Activated T-cell treated with anti-CD3 and anti-CD28 coated beads, Interleukin-2, amount 50 U/mL, for 1 hour (primary cell): ENCODE results near the gene CGRRF1.

Source experiments
- DNase-seq: peaks from one replicate; pipeline ENCODE4 v3.0.0-alpha.2; 2020

Gene CGRRF1

DNA sequence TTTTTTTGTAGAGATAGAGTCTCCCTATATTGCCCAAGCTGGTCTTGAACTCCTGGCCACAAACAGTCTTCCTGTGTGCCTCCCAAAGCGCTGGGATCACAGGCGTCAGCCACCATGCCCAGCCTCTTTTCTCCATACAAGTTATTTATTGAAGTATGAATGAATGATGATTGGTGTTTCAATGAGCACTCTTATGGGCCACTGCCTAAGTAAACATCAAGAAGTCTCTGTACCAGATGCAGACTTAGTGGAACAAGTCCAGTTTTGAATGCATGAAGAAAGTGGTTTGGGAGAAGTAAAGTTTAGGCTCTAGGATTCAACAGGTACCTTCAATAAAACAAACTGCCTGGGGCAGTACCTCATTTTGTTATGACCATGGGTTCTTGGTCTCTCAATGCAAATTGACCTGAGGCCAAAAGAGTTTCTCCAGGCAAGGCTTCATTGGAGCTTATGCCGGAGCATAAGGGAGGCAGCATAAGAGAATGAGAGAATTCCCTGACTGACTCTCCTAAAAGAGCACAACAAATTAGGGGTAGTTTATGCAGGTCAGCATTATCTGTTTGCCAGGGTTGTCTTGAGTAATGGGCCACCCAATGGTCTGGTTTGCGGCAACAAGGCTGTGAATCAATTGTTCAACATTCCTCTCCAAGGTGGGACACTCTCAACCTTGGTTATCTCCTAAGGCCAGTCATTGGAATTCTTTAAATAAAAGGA, 19.8 kb upstream of the CGRRF1 start:
- no peak for DNase-seq

- no peak for DNase-seq
These were observed 19.1 kb upstream of the CGRRF1 start for GRCh38 chr14:54490445-54491175.

DNA sequence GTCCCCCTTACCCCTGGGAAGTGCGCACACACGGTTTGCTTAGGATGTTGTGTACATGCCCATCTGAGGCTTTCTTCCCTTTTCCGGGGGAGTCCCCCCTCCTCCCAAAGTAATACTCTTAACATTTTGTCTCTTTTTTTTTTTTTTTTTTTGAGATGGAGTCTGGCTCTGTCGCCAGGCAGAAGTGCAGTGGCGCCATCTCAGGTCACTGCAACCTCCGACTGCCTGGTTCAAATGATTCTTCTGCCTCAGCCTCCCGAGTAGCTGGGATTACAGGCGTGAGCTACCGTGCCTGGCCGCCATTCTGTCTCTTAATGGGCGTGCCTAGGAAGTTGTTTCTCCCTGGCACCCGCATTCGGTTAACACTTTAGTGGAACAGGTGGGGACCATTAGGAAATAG, 16.4 kb upstream of the CGRRF1 start:
- no peak for DNase-seq

DNA sequence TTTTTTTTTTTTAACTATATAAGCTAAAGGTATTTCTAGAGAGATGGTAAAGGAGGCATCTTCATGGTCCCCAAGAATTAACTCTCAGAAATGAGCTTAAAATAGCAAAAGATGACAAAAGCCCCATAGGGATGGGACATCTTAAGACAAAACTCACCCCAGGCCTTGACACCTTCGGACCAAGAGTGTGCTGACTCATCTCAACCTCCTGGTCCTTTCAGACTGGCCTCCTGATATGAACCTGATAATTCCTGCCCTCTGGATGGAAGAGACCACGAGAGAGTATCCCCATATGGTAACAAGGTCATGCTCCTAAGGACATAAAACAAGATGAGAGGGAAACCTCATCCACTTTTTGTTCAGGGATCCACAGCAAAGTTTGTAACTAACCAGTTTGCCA, 12.5 kb upstream of the CGRRF1 start:
- no peak for DNase-seq

DNA sequence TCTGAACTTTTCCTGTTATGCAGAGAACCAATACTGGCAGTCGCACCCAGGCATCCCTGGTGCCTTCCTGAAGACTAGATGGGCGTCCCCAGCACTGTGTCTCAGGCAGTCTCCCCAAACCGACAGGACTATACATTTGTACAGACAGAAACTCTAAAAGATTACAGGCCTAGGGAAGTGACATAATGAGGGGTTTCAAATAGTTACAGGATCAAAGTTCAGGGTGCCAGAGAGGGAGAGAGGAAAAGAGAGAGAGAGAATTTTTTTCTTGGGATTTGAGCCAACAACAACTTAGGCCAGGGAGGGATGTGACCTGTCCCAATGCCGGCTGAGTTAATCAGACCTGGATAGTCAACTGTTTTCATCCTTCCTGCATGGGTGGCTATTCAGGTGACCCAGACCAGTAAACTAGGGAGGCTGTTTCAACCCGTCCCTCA, 11.6 kb upstream of the CGRRF1 start:
- no peak for DNase-seq

DNA sequence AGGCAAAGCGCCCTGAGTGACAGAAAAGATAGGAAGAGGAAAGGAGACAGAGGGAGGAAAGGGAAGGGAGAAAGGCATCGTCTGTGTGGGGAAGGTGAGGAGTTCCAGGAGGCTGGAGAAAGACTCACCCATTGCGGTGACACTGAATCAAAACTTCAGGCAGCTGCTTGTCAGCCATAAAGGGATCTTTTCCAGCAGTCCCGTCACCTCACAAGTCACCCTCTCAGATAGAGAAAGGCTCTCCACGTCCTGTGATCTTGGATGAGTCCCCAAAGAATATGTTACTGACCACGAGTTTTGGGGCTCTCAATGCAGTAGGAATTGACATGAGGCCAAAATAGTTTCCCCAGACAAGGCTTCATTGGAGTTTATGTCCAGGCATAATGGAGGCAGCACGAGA, 11.1 kb upstream of the CGRRF1 start:
- no peak for DNase-seq

GRCh38 chr14:54500744-54501143, 9.0 kb upstream of the CGRRF1 start:
- no peak for DNase-seq

GRCh38 chr14:54501480-54501879, 8.2 kb upstream of the CGRRF1 start:
- DNase-seq = no peak

DNA sequence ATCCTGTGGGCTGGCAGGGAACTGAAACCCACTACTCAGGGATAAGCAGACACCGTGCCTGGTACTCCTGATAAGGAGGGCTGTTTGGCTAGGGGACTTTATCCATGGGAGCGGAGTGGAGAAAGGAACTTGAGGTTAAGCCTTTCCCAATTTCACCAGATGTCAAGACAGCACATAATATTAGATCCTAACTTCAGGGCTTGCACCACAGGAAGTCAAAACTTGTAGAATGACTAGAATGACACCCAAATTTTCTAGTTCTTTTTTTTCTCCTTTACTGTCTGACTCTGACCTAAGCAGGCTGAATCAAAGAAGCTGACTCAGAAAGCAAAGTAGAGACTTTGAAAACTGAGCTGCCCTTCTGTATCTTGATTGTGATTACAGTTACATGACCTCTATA, 7.1 kb upstream of the CGRRF1 start:
- DNase-seq = no peak

GRCh38 chr14:54503486-54503885, 6.2 kb upstream of the CGRRF1 start:
- no peak for DNase-seq

- DNase-seq = no peak
These were observed 2.7 kb downstream of the CGRRF1 start for GRCh38 chr14:54512393-54512792.

GRCh38 chr14:54515670-54516069, 6.0 kb downstream of the CGRRF1 start:
- no peak for DNase-seq

DNA sequence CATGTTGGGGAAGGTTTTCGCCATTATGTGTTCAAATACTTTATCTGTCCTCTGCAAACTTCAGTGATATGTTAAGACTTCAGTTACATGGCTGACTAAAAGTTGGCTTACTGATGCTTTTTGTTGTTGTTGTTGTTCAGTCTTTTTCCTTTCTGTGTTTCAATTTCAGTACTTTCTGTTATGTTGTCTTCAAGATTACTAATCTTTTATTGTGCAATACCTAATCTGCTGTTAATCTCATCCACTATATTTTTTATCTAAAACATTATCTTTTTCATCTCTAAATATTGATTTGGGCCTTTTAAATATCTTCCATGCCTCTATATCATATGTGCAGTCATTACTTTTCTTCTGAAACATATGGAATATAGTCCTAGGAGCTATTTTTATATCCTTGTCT, 7.0 kb downstream of the CGRRF1 start:
- no peak for DNase-seq

- DNase-seq = no peak
These were observed 14.7 kb downstream of the CGRRF1 start for GRCh38 chr14:54524410-54524809.

DNA sequence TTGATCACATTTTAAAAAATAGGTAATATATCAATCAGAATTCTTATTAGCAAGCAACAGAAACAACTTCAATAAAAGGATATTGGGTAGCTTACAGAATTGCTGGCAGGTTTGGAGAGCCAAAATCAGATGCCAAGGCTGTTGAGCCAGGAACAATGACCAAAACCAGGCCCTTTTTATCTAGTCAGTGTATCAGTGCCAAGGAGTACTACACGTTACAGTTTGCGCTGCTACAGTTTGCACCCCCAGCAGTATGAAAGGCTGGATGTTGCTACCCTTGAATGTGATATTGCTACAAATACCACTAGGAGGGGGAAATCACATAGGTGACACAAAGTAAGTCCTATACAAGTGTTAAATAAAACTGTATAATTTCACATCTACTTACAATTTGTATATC, 19.3 kb downstream of the CGRRF1 start:
- no peak for DNase-seq

- no peak for DNase-seq
These were observed 20.1 kb downstream of the CGRRF1 start for GRCh38 chr14:54529811-54530210.

- no peak for DNase-seq
These were observed 22.7 kb downstream of the CGRRF1 start for GRCh38 chr14:54532111-54533012.

DNA sequence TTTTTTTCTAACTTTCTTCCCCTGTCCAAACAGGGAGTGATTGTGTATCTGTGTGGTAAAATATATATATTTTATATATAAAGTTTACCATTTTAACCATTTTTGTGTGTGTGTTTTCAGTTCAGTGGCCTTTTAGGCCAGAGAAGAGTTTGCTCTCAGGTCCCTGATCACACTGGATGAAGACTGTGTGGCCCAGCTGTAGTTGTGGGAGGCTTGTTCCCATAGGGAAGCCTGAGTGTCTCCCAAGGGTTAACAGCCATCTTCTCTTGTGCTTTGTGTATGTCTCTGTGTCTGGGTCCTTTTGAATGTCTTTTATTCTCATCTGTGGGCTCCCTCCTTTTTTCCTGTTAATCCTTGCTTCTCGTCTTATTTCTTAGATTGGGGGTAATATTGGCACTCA, 23.4 kb downstream of the CGRRF1 start:
- DNase-seq = no peak

GRCh38 chr14:54535126-54535525, 25.4 kb downstream of the CGRRF1 start:
- no peak for DNase-seq

GRCh38 chr14:54535646-54536045, 25.9 kb downstream of the CGRRF1 start:
- DNase-seq = no peak

DNA sequence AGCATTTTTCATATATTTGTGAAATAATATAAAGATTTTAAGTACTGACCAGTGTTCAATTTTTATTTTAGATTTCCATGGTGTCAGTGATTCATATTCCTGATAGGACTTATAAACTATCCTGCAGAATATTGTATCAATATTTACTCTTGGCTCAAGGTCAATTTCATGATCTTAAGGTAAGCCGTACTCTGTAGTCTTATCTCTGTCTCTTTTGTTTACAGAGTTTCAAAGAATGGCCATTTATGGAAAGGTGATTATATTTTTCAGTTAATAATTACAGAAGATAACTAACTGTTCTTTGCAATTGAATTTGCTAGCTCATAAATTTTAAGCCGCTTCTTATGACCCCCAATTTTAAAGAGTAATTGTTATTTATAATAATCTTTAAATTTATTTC, 27.9 kb downstream of the CGRRF1 start:
- no peak for DNase-seq

- DNase-seq = no peak
These were observed 28.3 kb downstream of the CGRRF1 start for GRCh38 chr14:54538055-54538454.

DNA sequence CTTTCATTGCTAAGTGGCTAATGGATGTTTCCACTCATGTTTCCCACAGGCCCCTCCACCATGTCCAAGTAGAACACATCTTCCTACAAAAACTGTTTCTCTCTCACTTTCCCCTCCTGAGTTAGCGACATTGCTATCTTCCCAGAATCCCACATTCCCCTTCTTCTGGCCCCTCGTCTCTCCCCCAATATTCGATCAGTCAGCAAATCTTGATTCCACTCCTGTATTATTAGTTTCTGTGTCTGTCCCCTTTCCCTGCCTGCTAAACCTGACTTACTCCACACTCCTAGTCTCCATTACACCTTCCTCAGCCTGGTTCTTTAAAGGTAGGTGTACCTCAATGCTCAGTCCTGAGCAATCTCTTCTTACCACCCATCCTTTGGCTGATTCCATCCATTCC, 37.9 kb downstream of the CGRRF1 start:
- DNase-seq = no peak

DNA sequence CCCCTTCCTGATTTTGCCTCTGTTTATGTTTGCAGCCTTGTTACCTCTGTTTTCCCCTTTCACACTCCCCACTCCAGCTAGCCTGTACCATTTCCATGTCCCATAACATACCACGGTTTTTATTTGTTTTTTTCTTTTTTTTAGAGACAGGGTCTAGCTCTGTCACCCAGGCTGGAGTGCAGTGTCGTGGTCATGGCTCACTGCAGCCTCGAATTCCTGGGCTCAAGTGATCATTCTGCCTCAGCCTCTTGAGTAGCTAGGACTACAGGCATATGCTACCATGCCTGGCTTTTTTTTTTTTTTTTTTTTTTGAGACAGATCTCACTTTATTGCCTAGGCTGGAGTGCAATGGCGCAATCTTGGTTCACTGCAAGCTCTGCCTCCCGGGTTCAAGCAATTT, 38.8 kb downstream of the CGRRF1 start:
- no peak for DNase-seq
